Fibroblast of lung (primary cell): ENCODE measurements around the gene PRR5L. TPM values are rescaled to one million over a fixed set of nuclear protein-coding genes. Genes with fewer than 3 reads are reported as not detected.

Experiments used
- DNase-seq, 2 donors: peaks; one replicate each; pipeline versions ENCODE4 v3.0.0 to v3.0.0-alpha.2; 2010; ENCODE audit warnings: low read depth in 2 of 2
- H2AFZ ChIP-seq: 2 replicates; pipeline ENCODE4 v1.5.1; 2012; ENCODE audit warnings: low read length, control low read depth, inconsistent platforms
- H3K27ac ChIP-seq: 2 replicates; pipeline ENCODE4 v1.5.1; 2011; ENCODE audit warnings: low read length, control low read depth; ENCODE audit not compliant: insufficient read depth
- H3K27me3 ChIP-seq: 2 replicates; pipeline ENCODE4 v1.5.1; 2011; ENCODE audit warnings: mild to moderate bottlenecking, low read length; ENCODE audit not compliant: control insufficient read depth, insufficient read depth
- H3K36me3 ChIP-seq: 2 replicates; pipeline ENCODE4 v1.5.1; 2011; ENCODE audit warnings: low read length; ENCODE audit not compliant: control insufficient read depth, insufficient read depth
- H3K4me1 ChIP-seq: 2 replicates; pipeline ENCODE4 v1.5.1; 2011; ENCODE audit warnings: low read length; ENCODE audit not compliant: control insufficient read depth, insufficient read depth; ENCODE audit errors: extremely low read depth
- H3K4me2 ChIP-seq: 2 replicates; pipeline ENCODE4 v1.5.1; 2011; ENCODE audit warnings: low read length, control low read depth; ENCODE audit not compliant: insufficient read depth; ENCODE audit errors: extremely low read depth
- H3K4me3 ChIP-seq, 4 experiments: fragments of 200-600 bp in 1 of 4; sonication (generic) in 1 of 4; replicated peaks in 1 of 4; 2 replicates each; pipeline ENCODE4 v1.5.1; 2011 to 2016; ENCODE audit warnings: low read length in 4 of 4, low read depth in 3 of 4, mild to moderate bottlenecking in 3 of 4, control low read depth in 2 of 4, inconsistent platforms in 1 of 4, mixed read lengths in 1 of 4; ENCODE audit not compliant: insufficient read depth in 1 of 4; ENCODE audit errors: control extremely low read depth in 1 of 4
- H3K79me2 ChIP-seq: 2 replicates; pipeline ENCODE4 v1.5.1; 2012; ENCODE audit warnings: mild to moderate bottlenecking, low read length, inconsistent platforms; ENCODE audit not compliant: control insufficient read depth, insufficient read depth
- H3K9ac ChIP-seq: 2 replicates; pipeline ENCODE4 v1.5.1; 2011; ENCODE audit warnings: mild to moderate bottlenecking, low read length, control low read depth; ENCODE audit not compliant: insufficient read depth
- H3K9me3 ChIP-seq: 2 replicates; pipeline ENCODE4 v1.5.1; 2012; ENCODE audit warnings: low read depth, low read length; ENCODE audit not compliant: control insufficient read depth, insufficient read depth
- H4K20me1 ChIP-seq: 2 replicates; pipeline ENCODE4 v1.5.1; 2011; ENCODE audit warnings: low read length; ENCODE audit not compliant: control insufficient read depth, insufficient read depth; ENCODE audit errors: extremely low read depth
- EZH2 ChIP-seq: IDR thresholded peaks from 2 replicates; pipeline ENCODE4 v1.5.1; 2012; ENCODE audit warnings: low read length, control low read depth, mild to moderate bottlenecking; ENCODE audit errors: missing control alignments
- polyA plus RNA-seq, 2 donors: library from polyadenylated mRNA; depleted of rRNA in 1 of 2; stranded (reverse) in 1 of 2; unstranded in 1 of 2; fragments of >200 nt; gene quantifications; 2 replicates each; pipeline ENCODE4 v1.2.1, GENCODE V29; 2011 to 2012; ENCODE audit warnings: missing spikeins in 1 of 2
- total RNA-seq: library from RNA; depleted of rRNA; stranded (reverse); fragments of >200 nt; gene quantifications from 2 replicates; pipeline ENCODE4 v1.2.1, GENCODE V29; 2014
- TF ChIP-seq, protein P1 (sequence below), 2 donors: IDR thresholded peaks in 1 of 2; conservative IDR thresholded peaks in 1 of 2; 1 replicate in 1 of 2; 2 replicates in 1 of 2; pipeline ENCODE4 v1.5.1; 2011 to 2012; ENCODE audit warnings: low read length in 2 of 2, control low read depth in 1 of 2, inconsistent platforms in 1 of 2, low read depth in 1 of 2, mild to moderate bottlenecking in 1 of 2

Gene PRR5L
- total and polyA plus RNA-seq, 2 donors (not counting 1 experiment from before 2014, with no cell fraction given): 2.8 to 6.3 TPM

DNA sequence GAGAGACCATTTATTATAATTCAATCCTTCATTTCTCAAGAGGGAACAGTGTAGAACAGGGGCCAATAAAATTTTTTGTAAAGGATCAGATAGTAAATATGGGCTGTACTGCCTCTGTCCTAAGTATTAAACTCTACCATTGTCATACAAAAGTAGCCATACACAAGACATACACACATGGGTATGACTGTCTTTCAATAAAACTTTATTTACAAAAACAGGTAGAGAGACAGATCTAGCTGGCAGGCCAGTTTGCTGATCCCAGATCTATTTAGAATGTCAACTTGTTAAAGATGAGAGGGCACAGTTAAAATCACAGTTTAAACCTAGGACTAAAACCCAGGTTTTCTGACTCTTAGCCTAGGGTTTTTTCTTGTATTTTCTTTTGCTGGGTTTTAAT lies 197.2 kb downstream of the PRR5L start:
- H4K20me1 ChIP-seq: no peaks in the 10 kb centered on the region
- TF ChIP-seq, protein P1, sequence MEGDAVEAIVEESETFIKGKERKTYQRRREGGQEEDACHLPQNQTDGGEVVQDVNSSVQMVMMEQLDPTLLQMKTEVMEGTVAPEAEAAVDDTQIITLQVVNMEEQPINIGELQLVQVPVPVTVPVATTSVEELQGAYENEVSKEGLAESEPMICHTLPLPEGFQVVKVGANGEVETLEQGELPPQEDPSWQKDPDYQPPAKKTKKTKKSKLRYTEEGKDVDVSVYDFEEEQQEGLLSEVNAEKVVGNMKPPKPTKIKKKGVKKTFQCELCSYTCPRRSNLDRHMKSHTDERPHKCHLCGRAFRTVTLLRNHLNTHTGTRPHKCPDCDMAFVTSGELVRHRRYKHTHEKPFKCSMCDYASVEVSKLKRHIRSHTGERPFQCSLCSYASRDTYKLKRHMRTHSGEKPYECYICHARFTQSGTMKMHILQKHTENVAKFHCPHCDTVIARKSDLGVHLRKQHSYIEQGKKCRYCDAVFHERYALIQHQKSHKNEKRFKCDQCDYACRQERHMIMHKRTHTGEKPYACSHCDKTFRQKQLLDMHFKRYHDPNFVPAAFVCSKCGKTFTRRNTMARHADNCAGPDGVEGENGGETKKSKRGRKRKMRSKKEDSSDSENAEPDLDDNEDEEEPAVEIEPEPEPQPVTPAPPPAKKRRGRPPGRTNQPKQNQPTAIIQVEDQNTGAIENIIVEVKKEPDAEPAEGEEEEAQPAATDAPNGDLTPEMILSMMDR (conservative IDR thresholded peaks at IDR 0.05 in 1 of 2, IDR thresholded peaks at IDR 0.05 in 1 of 2; ENCODE audit: low read depth in 1 of 2, low read length in 2 of 2): no peak
- TF ChIP-seq EZH2: no peak
- H3K9ac ChIP-seq: no peak overlapping the region
- H3K4me3 ChIP-seq: no peak overlapping the region
- no peak overlapping the region for H3K4me2 ChIP-seq
- no peaks in the 10 kb centered on the region for H3K27me3 ChIP-seq
- no peaks in the 10 kb centered on the region for H3K79me2 ChIP-seq
- DNase-seq: no peak
- H3K9me3 ChIP-seq: no peaks in the 10 kb centered on the region
- H3K4me1 ChIP-seq: no peaks in the 10 kb centered on the region
- no peak overlapping the region for H3K27ac ChIP-seq
- no peak overlapping the region for H2AFZ ChIP-seq
- H3K36me3 ChIP-seq: peaks cover 7% of the 10 kb centered on the region

DNA sequence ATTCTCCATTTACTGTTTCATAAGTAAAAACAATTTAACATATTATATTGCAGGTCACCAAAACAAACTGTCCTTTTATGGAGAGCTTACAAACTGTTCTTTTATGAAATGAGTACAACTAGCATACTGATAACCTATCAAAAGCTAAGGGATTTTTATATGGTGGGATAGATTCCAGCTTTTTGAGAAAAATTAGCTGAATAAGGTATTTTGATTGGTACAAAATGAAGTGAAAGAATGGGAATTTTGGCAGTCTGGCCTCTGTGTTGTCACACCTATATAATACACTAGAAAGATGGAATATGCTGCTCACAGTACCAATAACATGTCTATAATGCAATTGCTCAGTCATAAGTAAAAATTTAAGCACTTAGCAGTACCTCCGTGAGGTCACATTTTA lies 202.6 kb downstream of the PRR5L start:
- Histone ChIP-seq H3K79me2 (peaks cover 12% of the 10 kb centered on the region), H2AFZ (no peak overlapping the region), H4K20me1 (no peaks in the 10 kb centered on the region), H3K27me3 (no peaks in the 10 kb centered on the region), H3K36me3 (peaks cover 2% of the 10 kb centered on the region), H3K4me3 (no peak overlapping the region), H3K4me2 (no peak overlapping the region), H3K9ac (no peak overlapping the region), H3K4me1 (peaks cover 7% of the 10 kb centered on the region), H3K9me3 (no peaks in the 10 kb centered on the region), H3K27ac (no peak overlapping the region)
- no peak for TF ChIP-seq EZH2
- TF ChIP-seq, protein P1 (conservative IDR thresholded peaks at IDR 0.05 in 1 of 2, IDR thresholded peaks at IDR 0.05 in 1 of 2; ENCODE audit: low read depth in 1 of 2, low read length in 2 of 2): no peak
- DNase-seq: no peak

DNA sequence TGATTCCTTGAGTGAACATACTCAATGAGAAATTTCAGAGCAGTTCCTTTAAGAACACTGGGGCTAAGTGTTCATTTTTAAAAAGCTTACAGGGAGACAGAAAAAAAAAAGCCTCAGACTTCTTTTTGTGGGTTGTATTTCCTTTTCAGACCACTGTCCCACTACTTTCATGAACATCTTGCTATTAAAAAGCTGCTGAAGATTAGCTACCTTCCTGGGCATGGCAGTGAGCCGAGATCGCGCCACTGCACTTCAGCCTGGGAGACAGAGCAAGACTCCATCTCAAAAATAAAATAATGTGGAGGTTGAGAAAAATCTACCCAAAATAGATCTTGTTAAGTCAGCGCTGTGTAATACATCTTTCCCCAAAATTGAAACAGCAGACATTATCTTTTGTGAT lies 203.2 kb downstream of the PRR5L start:
- no peaks in the 10 kb centered on the region for H3K9me3 ChIP-seq
- H3K4me2 ChIP-seq: no peak overlapping the region
- no peak overlapping the region for H2AFZ ChIP-seq
- no peak for TF ChIP-seq EZH2
- TF ChIP-seq, protein P1 (conservative IDR thresholded peaks at IDR 0.05 in 1 of 2, IDR thresholded peaks at IDR 0.05 in 1 of 2; ENCODE audit: low read depth in 1 of 2, low read length in 2 of 2): no peak
- peaks cover 7% of the 10 kb centered on the region for H3K4me1 ChIP-seq
- H3K9ac ChIP-seq: no peak overlapping the region
- H3K27ac ChIP-seq: no peak overlapping the region
- no peaks in the 10 kb centered on the region for H3K27me3 ChIP-seq
- peaks cover 16% of the 10 kb centered on the region for H3K79me2 ChIP-seq
- no peaks in the 10 kb centered on the region for H4K20me1 ChIP-seq
- H3K36me3 ChIP-seq: peaks cover 2% of the 10 kb centered on the region
- H3K4me3 ChIP-seq: no peak overlapping the region
- DNase-seq: no peak
